Measurements from ENCODE around the gene TMEM242. TPM values are rescaled to one million over a fixed set of nuclear protein-coding genes. Genes with fewer than 3 reads are reported as not detected.

Gene TMEM242
- total and polyA plus RNA-seq, 2 donors (not counting 1 experiment from before 2014, with no cell fraction given): 6.3 to 24.1 TPM

GRCh38 chr6:157322792-157323254, 496 bp downstream of the TMEM242 start:
- Mint-ChIP-seq H3K9me3 (ENCODE audit: insufficient read depth) (no peaks in the 10 kb centered on the region), H3K27me3 (peaks cover 23% of the 10 kb centered on the region), H3K27ac (peak overlapping the region; percentile 92), H3K4me3 (peak overlapping the region; percentile 97), H3K4me1 (peaks cover 14% of the 10 kb centered on the region)
- intact Hi-C loops (cut with micrococcal nuclease): loop anchor here (1.0 to 5.0 kb wide), 5 partner anchors 9 to 134 kb away; partner anchors contain the start of gene ZDHHC14
- Histone ChIP-seq H3K9ac (ENCODE audit: low read length) (peak overlapping the region; percentile 80), H3K36me3 (replicated peaks in 1 of 2; ENCODE audit: control extremely low read depth in 1 of 2, control insufficient read depth in 1 of 2, extremely low read depth in 1 of 2, insufficient read depth in 2 of 2, low read length in 1 of 2) (peaks cover 0 to 18% of the 10 kb centered on the region in 2 experiments), H3K27ac (ENCODE audit: low read length in 2 of 2) (peak overlapping the region; percentile 36 to 76), H3K4me1 (ENCODE audit: control insufficient read depth in 2 of 2, insufficient read depth in 2 of 2, low read length in 2 of 2) (peaks cover 10 to 11% of the 10 kb centered on the region in 2 donors), H3K79me2 (ENCODE audit: control insufficient read depth, insufficient read depth, low read length) (peaks cover 10% of the 10 kb centered on the region), H3K9me3 (ENCODE audit: control extremely low read depth in 1 of 3, control insufficient read depth in 2 of 3, insufficient read depth in 1 of 3, low read length in 2 of 3) (no peaks in the 10 kb centered on the region), H3K27me3 (replicated peaks in 1 of 4; ENCODE audit: control extremely low read depth in 1 of 4, control insufficient read depth in 3 of 4, insufficient read depth in 4 of 4, low read length in 3 of 4) (peaks cover 0 to 13% (median 3%) of the 10 kb centered on the region in 4 experiments), H2AFZ (ENCODE audit: insufficient read depth, low read depth, low read length, poor library complexity, severe bottlenecking) (peak overlapping the region; percentile 88), H4K20me1 (ENCODE audit: control insufficient read depth, insufficient read depth, low read length, poor library complexity, severe bottlenecking) (no peaks in the 10 kb centered on the region), H3K4me3 (ENCODE audit: control extremely low read depth in 1 of 5, extremely low read depth in 1 of 5, insufficient read depth in 1 of 5, low read depth in 2 of 5, low read length in 4 of 5) (peak overlapping the region; percentile 61 to 93 (median 82)), H3K4me2 (replicated peaks; ENCODE audit: low read depth, low read length, poor library complexity, severe bottlenecking) (peak overlapping the region; percentile 91)
- ChIA-PET POLR2A (interaction anchor here (0.5 to 1.9 kb wide), 3 partner anchors 58 to 292 kb away, joined by 3 to 8 read pairs (median 4); partner anchors contain the start of gene ZDHHC14), CTCF (interaction anchor here (0.8 to 3.5 kb wide), 11 partner anchors 8 to 551 kb away, joined by 3 to 27 read pairs (median 6); no protein-coding TSS in a partner anchor)
- 2% methylated on average over 10 of the region's 21 CpGs for WGBS (ENCODE audit: insufficient coverage)
- DNase-seq (no peak), ATAC-seq (ENCODE audit: low read depth) (no peak)
- TF ChIP-seq EZH2 (IDR thresholded peaks at IDR 0.05; ENCODE audit: borderline replicate concordance, insufficient read depth, low read depth, low read length, poor library complexity, severe bottlenecking): no peak
- TF ChIP-seq, protein P1, sequence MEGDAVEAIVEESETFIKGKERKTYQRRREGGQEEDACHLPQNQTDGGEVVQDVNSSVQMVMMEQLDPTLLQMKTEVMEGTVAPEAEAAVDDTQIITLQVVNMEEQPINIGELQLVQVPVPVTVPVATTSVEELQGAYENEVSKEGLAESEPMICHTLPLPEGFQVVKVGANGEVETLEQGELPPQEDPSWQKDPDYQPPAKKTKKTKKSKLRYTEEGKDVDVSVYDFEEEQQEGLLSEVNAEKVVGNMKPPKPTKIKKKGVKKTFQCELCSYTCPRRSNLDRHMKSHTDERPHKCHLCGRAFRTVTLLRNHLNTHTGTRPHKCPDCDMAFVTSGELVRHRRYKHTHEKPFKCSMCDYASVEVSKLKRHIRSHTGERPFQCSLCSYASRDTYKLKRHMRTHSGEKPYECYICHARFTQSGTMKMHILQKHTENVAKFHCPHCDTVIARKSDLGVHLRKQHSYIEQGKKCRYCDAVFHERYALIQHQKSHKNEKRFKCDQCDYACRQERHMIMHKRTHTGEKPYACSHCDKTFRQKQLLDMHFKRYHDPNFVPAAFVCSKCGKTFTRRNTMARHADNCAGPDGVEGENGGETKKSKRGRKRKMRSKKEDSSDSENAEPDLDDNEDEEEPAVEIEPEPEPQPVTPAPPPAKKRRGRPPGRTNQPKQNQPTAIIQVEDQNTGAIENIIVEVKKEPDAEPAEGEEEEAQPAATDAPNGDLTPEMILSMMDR (IDR thresholded peaks at IDR 0.05): no peak
